Smooth muscle cell (in vitro differentiated cells): ENCODE data around the gene MAPRE3. TPM values are rescaled to one million over a fixed set of nuclear protein-coding genes. Genes with fewer than 3 reads are reported as not detected.

ENCODE experiments used
- DNase-seq: peaks from one replicate; lab custom pipeline; 2025; ENCODE audit not compliant: unreplicated experiment; lab: John Stamatoyannopoulos, UW
- H2AFZ ChIP-seq: fragments of 200-600 bp; sonication (generic); 2 replicates; pipeline ENCODE4 v1.6.0; 2016; ENCODE audit warnings: antibody characterized with exemption, low read depth, mild to moderate bottlenecking
- H3F3A ChIP-seq: fragments of 200-600 bp; sonication (generic); 2 replicates; pipeline ENCODE4 v1.6.0; 2017; ENCODE audit warnings: antibody characterized with exemption, low read depth
- H3K27ac ChIP-seq: fragments of 200-600 bp; sonication (generic); 2 replicates; pipeline ENCODE4 v1.5.1; 2016; ENCODE audit warnings: low read depth, mild to moderate bottlenecking
- H3K27me3 ChIP-seq: fragments of 200-600 bp; sonication (generic); 2 replicates; pipeline ENCODE4 v1.6.1; 2016; ENCODE audit warnings: low read depth, mild to moderate bottlenecking
- H3K36me3 ChIP-seq: fragments of 200-600 bp; sonication (generic); 2 replicates; pipeline ENCODE4 v1.5.1; 2016; ENCODE audit warnings: low read depth
- H3K4me1 ChIP-seq: fragments of 200-600 bp; sonication (generic); 2 replicates; pipeline ENCODE4 v1.5.1; 2016; ENCODE audit warnings: low read depth
- H3K4me2 ChIP-seq: fragments of 200-600 bp; sonication (generic); 2 replicates; pipeline ENCODE4 v1.6.0; 2016; ENCODE audit warnings: mild to moderate bottlenecking
- H3K4me3 ChIP-seq: fragments of 200-600 bp; sonication (generic); 2 replicates; pipeline ENCODE4 v1.5.1; 2016; ENCODE audit warnings: mild to moderate bottlenecking
- H3K79me2 ChIP-seq: fragments of 200-600 bp; sonication (generic); 2 replicates; pipeline ENCODE4 v1.6.0; 2016; ENCODE audit warnings: low read depth, mild to moderate bottlenecking
- H3K9ac ChIP-seq: fragments of 200-600 bp; sonication (generic); 2 replicates; pipeline ENCODE4 v1.6.0; 2016; ENCODE audit warnings: low read depth
- H3K9me3 ChIP-seq: fragments of 200-600 bp; sonication (generic); replicated peaks from 2 replicates; pipeline ENCODE4 v1.5.1; 2016; ENCODE audit warnings: low read depth
- H4K20me1 ChIP-seq: fragments of 200-600 bp; sonication (generic); 2 replicates; pipeline ENCODE4 v1.6.0; 2016; ENCODE audit warnings: low read depth
- WGBS: methylation state at CpG from one replicate; pipeline ENCODE4 v1.1.7; 2016; ENCODE audit warnings: low lambda C conversion rate; 5-methylcytosine and 5-hydroxymethylcytosine counted together
- polyA plus RNA-seq: library from polyadenylated mRNA; unstranded; fragments of >200 nt; fragmentation: Nextera tagmentation; extraction: Ambion mirVana; gene quantifications from 2 replicates; pipeline ENCODE4 v1.2.1, GENCODE V29; 2016
- total RNA-seq: library from RNA; depleted of rRNA; stranded (reverse); fragments of >200 nt; gene quantifications from 2 replicates; pipeline ENCODE4 v1.2.3, GENCODE V29; 2014
- TF ChIP-seq, protein P1 (sequence below): fragments of 200-600 bp; sonication (generic); IDR thresholded peaks from 2 replicates; pipeline ENCODE4 v1.5.1; 2017; ENCODE audit warnings: borderline replicate concordance, mild to moderate bottlenecking, antibody characterized with exemption; ENCODE audit not compliant: insufficient read depth, poor library complexity, severe bottlenecking

MAPRE3 gene
- total and polyA plus RNA-seq, 2 experiments from 2014 or later: 12.5 to 30.5 TPM

DNA sequence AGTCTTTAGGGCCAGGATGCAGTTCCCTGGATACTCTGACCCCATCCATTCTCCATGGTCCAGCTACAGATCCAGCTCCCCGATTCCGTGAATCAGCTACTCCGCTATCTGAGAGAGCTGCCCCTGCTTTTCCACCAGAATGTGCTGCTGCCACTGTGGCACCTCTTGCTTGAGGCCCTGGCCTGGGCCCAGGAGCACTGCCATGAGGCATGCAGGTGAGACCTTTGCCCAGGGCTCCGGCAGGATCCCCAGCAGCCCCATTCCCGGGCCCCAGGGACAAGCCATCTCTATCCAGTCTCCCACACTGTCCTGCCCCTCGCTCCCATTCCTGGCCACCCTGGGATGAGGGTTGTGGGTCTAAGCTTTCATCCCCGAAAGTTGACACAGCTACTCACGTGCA is 69.8 kb downstream of the MAPRE3 start:
- no peaks in the 10 kb centered on the region for H3K27me3 ChIP-seq
- H3F3A ChIP-seq: peaks cover 37% of the 10 kb centered on the region
- no peaks in the 10 kb centered on the region for H3K4me1 ChIP-seq
- no peaks in the 10 kb centered on the region for H3K9me3 ChIP-seq
- H3K79me2 ChIP-seq: peaks cover 10% of the 10 kb centered on the region
- peaks cover 6% of the 10 kb centered on the region for H3K36me3 ChIP-seq
- peaks cover 61% of the 10 kb centered on the region for H4K20me1 ChIP-seq
- DNase-seq: no peak
- H2AFZ ChIP-seq: no peak overlapping the region
- WGBS: 98% methylated on average over 8 of the region's 8 CpGs
- TF ChIP-seq, protein P1, sequence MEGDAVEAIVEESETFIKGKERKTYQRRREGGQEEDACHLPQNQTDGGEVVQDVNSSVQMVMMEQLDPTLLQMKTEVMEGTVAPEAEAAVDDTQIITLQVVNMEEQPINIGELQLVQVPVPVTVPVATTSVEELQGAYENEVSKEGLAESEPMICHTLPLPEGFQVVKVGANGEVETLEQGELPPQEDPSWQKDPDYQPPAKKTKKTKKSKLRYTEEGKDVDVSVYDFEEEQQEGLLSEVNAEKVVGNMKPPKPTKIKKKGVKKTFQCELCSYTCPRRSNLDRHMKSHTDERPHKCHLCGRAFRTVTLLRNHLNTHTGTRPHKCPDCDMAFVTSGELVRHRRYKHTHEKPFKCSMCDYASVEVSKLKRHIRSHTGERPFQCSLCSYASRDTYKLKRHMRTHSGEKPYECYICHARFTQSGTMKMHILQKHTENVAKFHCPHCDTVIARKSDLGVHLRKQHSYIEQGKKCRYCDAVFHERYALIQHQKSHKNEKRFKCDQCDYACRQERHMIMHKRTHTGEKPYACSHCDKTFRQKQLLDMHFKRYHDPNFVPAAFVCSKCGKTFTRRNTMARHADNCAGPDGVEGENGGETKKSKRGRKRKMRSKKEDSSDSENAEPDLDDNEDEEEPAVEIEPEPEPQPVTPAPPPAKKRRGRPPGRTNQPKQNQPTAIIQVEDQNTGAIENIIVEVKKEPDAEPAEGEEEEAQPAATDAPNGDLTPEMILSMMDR: no peak
- no peak overlapping the region for H3K27ac ChIP-seq
- no peak overlapping the region for H3K9ac ChIP-seq
- no peak overlapping the region for H3K4me2 ChIP-seq
- no peak overlapping the region for H3K4me3 ChIP-seq

DNA sequence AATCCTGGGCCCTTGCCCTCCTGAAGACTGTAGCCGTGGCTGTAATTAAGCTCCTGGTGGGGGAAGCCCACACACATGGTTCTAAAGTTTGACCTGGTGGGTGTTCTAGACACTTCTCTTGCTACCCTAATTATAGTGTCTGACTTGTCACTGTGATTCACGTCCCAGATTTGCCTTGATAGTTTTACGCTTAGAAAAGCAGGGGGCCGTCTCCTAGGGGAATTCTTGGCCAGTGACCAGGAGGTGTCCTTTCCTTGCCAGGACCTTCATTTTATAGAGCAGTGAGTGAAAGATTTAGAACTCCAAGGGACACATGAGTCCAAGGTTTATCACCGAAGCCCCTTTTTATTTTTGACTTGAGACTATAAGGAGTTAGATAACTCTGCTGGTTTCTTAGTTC is 71.3 kb downstream of the MAPRE3 start:
- Histone ChIP-seq H3K4me2 (no peak overlapping the region), H3K79me2 (no peaks in the 10 kb centered on the region), H3K27me3 (no peaks in the 10 kb centered on the region), H3K9me3 (no peaks in the 10 kb centered on the region), H3K4me1 (no peaks in the 10 kb centered on the region), H2AFZ (no peak overlapping the region), H3F3A (peaks cover 32% of the 10 kb centered on the region), H3K36me3 (peaks cover 3% of the 10 kb centered on the region), H3K27ac (peak overlapping the region; percentile 77), H4K20me1 (peaks cover 47% of the 10 kb centered on the region), H3K9ac (no peak overlapping the region), H3K4me3 (no peak overlapping the region)
- WGBS: 51% methylated on average over 5 of the region's 5 CpGs
- DNase-seq: no peak
- TF ChIP-seq, protein P1: no peak

DNA sequence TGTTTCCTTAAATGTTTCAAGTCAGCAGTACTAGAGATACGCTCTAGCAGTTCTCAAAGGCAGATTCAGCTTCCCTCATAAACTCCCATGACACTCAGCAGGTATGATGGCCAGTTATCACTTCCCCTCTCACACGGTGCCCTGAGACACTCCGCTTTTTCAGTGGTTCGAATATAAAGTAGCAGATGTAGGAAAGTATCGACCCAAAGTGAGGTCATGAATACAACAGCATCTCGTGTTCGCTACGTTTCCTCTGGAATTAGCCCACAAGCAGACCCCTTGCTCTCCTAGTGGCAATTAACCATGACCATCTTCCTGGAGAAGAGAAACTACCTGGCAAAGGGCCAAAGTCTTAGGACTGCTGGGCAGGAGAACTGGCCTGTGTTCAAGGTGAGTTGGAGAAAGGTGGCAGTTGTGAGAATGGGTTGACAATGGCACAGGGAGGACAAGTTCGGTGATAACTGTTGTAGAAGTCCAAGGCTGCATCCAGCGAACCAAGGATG is 71.8 kb downstream of the MAPRE3 start:
- DNase-seq: no peak
- H4K20me1 ChIP-seq: peaks cover 42% of the 10 kb centered on the region
- no peaks in the 10 kb centered on the region for H3K27me3 ChIP-seq
- H3K36me3 ChIP-seq: no peaks in the 10 kb centered on the region
- H3K9ac ChIP-seq: no peak overlapping the region
- no peaks in the 10 kb centered on the region for H3K4me1 ChIP-seq
- no peaks in the 10 kb centered on the region for H3K79me2 ChIP-seq
- H2AFZ ChIP-seq: no peak overlapping the region
- no peak overlapping the region for H3K4me3 ChIP-seq
- peak overlapping the region; percentile 77 for H3K27ac ChIP-seq
- peaks cover 30% of the 10 kb centered on the region for H3F3A ChIP-seq
- 89% methylated on average over 10 of the region's 10 CpGs for WGBS
- H3K9me3 ChIP-seq: no peaks in the 10 kb centered on the region
- H3K4me2 ChIP-seq: no peak overlapping the region
- TF ChIP-seq, protein P1: no peak

DNA sequence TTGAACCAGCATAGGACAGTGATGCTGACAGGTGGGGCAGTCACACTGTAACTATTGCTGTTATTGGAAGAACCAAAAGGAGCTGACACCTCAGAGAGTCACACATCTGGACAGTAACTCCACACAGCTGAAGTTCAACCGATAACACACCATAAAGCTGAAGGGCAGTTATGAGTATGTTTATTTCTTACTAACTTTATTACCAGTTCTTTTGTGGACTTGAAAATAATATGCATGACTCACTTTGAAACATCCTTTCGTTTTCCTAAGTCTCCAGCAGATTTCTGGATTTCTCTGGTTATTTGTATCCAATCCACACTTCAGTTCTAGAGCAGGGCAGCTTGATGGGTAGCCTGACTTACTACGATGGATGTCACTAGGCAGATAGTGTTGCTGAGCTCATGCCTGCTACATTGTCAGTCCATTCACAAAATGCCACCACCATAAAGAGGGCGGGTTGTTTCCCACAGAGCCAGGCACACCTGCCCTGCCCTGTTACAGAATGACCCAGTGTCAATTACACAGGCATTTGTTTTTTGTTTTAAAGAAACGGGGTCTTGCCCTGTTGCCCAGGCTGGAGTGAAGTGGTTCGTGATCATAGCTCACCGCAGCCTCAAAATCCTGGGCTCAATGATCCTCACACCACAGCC is 72.7 kb downstream of the MAPRE3 start:
- Histone ChIP-seq H3K4me3 (no peak overlapping the region), H4K20me1 (peaks cover 33% of the 10 kb centered on the region), H3K4me2 (no peak overlapping the region), H3K36me3 (no peaks in the 10 kb centered on the region), H3K9ac (no peak overlapping the region), H2AFZ (no peak overlapping the region), H3K9me3 (no peaks in the 10 kb centered on the region), H3K79me2 (no peaks in the 10 kb centered on the region), H3K27me3 (no peaks in the 10 kb centered on the region), H3K27ac (no peak overlapping the region), H3K4me1 (no peaks in the 10 kb centered on the region), H3F3A (peaks cover 30% of the 10 kb centered on the region)
- TF ChIP-seq, protein P1: no peak
- DNase-seq: no peak
- WGBS: 89% methylated on average over 7 of the region's 7 CpGs
